NCI-H2227 (cell line): Measurements from ENCODE around the gene IL24.
"Not testable (repeated sequence)": the region's sequence is repeated elsewhere in the genome, so short reads cannot be mapped to it uniquely, and the experiment has no call there.

ENCODE experiments used
- DNase-seq: peaks from one replicate; lab custom pipeline; 2025; ENCODE audit not compliant: unreplicated experiment; lab: John Stamatoyannopoulos, UW

Gene IL24

DNA sequence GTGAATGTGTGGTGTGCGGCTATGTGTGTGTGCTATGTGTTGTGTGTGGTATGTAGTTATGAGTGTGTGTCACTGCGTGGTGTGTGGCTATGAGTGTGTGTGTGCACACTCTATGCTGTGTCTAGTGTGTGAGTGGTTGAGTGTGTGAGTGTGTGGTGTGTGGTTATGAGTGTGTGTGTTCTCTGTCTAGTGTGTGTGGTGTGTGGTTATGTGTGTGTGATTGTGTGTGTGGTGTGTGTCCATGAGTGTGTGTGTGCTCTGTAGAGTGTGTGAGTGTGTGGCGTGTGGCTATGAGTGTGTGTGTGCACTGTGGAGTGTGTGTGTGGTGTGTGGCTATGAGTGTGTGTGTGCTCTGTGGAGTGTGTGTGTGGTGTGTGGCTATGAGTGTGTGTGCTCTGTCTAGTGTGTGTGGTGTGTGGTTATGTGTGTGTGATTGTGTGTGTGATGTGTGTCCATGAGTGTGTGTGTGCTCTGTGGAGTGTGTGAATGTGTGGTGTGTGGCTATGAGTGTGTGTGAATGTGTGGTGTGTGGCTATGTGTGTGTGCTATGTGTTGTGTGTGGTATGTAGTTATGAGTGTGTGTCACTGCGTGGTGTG lies 26.8 kb downstream of the IL24 start:
- not testable (repeated sequence) for DNase-seq

GRCh38 chr1:206924592-206925105 lies 27.4 kb downstream of the IL24 start:
- no peak for DNase-seq

DNA sequence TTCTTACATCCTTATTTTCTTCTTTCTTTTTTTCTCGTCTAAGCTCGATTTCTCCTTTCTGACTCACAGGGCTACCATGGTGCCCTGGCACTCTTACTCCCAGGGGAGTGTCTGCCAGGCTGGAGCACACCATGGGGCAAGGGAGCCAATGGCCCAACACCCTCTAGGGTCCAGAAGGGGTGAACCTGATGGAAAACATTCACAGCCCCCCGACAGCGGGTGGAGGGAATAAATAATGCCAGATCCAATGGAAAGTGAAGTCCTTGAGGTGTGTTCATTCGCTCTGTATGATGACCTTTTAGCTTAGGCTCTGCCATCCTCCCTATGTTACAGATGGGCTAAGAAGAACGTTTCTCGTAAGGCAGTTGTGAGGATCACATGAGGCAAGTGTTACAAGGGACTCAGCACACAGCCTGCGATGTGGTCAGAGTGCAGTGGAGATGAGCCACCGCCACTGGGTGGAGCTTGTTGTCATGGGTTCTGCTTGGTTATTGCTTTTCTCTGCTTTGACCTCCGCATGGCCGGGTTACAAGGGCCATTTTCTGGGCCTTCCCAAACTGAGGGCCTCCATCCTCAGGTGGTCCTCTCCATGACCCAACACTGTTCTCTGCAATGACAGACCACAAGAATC lies 28.0 kb downstream of the IL24 start:
- no peak for DNase-seq

GRCh38 chr1:206926286-206926685 lies 29.0 kb downstream of the IL24 start:
- DNase-seq = no peak

GRCh38 chr1:206929524-206929923 lies 32.3 kb downstream of the IL24 start:
- DNase-seq = no peak

GRCh38 chr1:206930210-206930798 lies 33.1 kb downstream of the IL24 start:
- no peak for DNase-seq

- no peak for DNase-seq
Measured at GRCh38 chr1:206931709-206932108, 34.5 kb downstream of the IL24 start.

- no peak for DNase-seq
Measured at GRCh38 chr1:206932177-206932576, 34.9 kb downstream of the IL24 start.

- DNase-seq = no peak
Measured at GRCh38 chr1:206933333-206933945, 36.2 kb downstream of the IL24 start.

- no peak for DNase-seq
Measured at GRCh38 chr1:206935491-206936067, 38.3 kb downstream of the IL24 start.

DNA sequence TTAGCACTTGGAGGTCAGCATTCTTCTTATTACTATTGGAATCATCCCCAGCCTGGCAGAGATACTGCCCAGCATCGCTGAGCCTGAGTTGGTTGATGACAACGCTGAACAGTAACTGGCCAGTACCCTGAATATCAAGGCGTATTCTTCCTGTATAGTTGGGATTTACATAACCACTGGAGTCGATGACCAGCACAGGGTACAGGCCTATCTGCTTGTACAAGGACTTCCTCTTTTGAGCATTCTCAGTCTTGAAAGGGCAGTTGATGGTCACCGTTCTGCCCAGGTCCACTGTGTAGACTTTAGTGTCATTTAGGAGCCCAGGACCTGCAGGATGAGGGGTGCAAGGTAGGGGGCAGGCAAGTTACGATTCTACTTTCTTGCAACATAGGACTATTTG lies 40.2 kb downstream of the IL24 start:
- DNase-seq = no peak

- no peak for DNase-seq
Measured at GRCh38 chr1:206939131-206939530, 41.9 kb downstream of the IL24 start.

GRCh38 chr1:206939841-206940587 lies 42.8 kb downstream of the IL24 start:
- DNase-seq = no peak

DNA sequence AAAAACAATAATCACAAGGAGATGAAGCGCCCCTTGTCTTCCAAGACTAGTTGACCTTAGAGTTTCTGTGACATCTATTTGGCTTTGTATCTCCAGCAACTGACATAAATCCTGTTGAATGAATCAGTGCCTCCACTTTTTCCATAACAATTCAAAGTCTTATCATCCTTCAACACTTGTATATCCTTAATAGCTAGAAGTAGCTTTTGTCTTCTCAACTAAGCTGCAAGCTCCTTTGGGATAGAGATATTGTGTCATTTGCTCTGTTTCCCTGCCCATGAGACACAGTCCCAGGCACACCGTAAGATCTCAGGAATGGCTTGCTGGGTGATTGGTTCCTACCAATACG lies 43.3 kb downstream of the IL24 start:
- DNase-seq = no peak

GRCh38 chr1:206941766-206942418 lies 44.6 kb downstream of the IL24 start:
- DNase-seq = no peak

DNA sequence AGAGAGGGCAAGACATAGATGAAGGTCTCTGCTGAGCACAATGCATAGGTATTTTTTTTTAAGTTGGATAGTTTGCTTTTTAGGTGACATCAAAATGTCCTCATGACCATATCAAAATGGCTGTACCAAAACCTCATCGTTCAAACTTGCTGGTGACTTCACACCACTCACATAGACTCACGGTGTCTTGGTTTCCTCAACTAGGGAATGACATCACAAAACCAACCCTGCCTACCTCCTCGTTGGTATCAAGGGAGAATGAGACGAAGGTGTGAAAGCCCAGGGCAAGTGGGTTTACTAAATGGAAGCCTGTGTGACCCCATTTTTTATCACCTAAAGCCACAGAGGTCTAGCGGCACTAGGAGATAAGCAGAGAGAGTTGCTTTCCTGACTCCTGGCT lies 47.5 kb downstream of the IL24 start:
- DNase-seq = no peak

- no peak for DNase-seq
Measured at GRCh38 chr1:206945779-206946178, 48.5 kb downstream of the IL24 start.

- DNase-seq = no peak
Measured at GRCh38 chr1:206946261-206946660, 49.0 kb downstream of the IL24 start, which contains the start of gene PIGR. Gene PIGR (minus strand): TSS chr1:206946466. CDS start chr1:206940531, 5,935 bp downstream.

GRCh38 chr1:206947255-206947654 lies 50.0 kb downstream of the IL24 start:
- DNase-seq = no peak

- DNase-seq = no peak
Measured at GRCh38 chr1:206949208-206949607, 52.0 kb downstream of the IL24 start.
